Measurements from ENCODE around the gene MAML3.

Gene MAML3

GRCh38 chr4:139676365-139676764 is 477.6 kb downstream of the MAML3 start:
- Histone ChIP-seq H2BK12ac (ENCODE audit: low read length in 2 of 2) (no peak overlapping the region), H3K23ac (ENCODE audit: low read length in 2 of 2) (no peak overlapping the region), H3K4me2 (ENCODE audit: low read length, poor library complexity, severe bottlenecking) (no peak overlapping the region), H3K14ac (ENCODE audit: low read length in 2 of 2) (no peak overlapping the region), H3K4me3 (ENCODE audit: insufficient read depth in 1 of 2, low read depth in 1 of 2, low read length in 2 of 2) (no peak overlapping the region), H3K9ac (ENCODE audit: low read length) (no peak overlapping the region), H3K36me3 (ENCODE audit: control insufficient read depth in 1 of 2, insufficient read depth in 2 of 2, low read depth in 1 of 2, low read length in 2 of 2) (peaks cover 0 to 4% of the 10 kb centered on the region in 2 experiments), H3K79me1 (replicated peaks; ENCODE audit: low read length, poor library complexity, severe bottlenecking) (peaks cover 46% of the 10 kb centered on the region), H4K91ac (ENCODE audit: low read length) (no peak overlapping the region), H3K4me1 (ENCODE audit: control insufficient read depth, insufficient read depth, low read depth, low read length) (no peaks in the 10 kb centered on the region), H2BK15ac (ENCODE audit: low read depth, poor library complexity, severe bottlenecking) (no peak overlapping the region), H3K27ac (ENCODE audit: low read length, poor library complexity, severe bottlenecking) (no peak overlapping the region), H2AFZ (ENCODE audit: low read depth, low read length) (no peak overlapping the region), H3K4ac (ENCODE audit: low read depth in 1 of 2, low read length in 2 of 2) (no peak overlapping the region), H3K9me3 (ENCODE audit: control insufficient read depth, low read length) (no peaks in the 10 kb centered on the region), H3K18ac (ENCODE audit: low read depth in 1 of 2, low read length in 2 of 2) (no peak overlapping the region), H2BK5ac (ENCODE audit: low read depth, low read length, poor library complexity, severe bottlenecking) (no peak overlapping the region), H2BK120ac (ENCODE audit: low read depth, low read length) (no peak overlapping the region), H4K8ac (ENCODE audit: low read length) (no peak overlapping the region), H3K27me3 (ENCODE audit: control insufficient read depth in 1 of 2, insufficient read depth in 1 of 2, low read length in 2 of 2) (no peaks in the 10 kb centered on the region), H2AK5ac (ENCODE audit: low read length, severe bottlenecking) (no peak overlapping the region)
- DNase-seq, result no peak
- WGBS, result 100% methylated on average over 1 of the region's 2 CpGs

DNA sequence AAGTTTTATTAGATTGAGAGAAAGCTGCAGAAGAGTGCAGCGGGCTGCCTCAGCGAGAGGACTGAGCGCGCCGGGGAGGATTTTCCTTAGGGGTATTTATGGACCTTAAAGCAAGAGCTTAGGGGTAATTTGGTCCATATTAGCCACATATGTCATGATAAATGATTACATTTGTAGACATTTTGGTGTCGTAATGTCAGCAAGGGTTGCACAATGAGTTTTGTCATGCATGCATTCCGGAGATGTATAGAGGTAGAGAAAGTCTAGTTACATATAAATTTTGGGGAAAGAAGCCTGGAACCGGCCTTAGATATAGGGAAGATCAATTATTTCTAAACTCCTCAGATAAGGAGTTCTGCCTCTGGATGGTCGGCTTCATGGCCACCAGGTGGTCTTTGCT is 478.3 kb downstream of the MAML3 start:
- Histone ChIP-seq H3K4me3 (ENCODE audit: insufficient read depth in 1 of 2, low read depth in 1 of 2, low read length in 2 of 2) (no peak overlapping the region), H3K18ac (ENCODE audit: low read depth in 1 of 2, low read length in 2 of 2) (no peak overlapping the region), H3K36me3 (ENCODE audit: control insufficient read depth in 1 of 2, insufficient read depth in 2 of 2, low read depth in 1 of 2, low read length in 2 of 2) (peaks cover 0 to 4% of the 10 kb centered on the region in 2 experiments), H2BK15ac (ENCODE audit: low read depth, poor library complexity, severe bottlenecking) (no peak overlapping the region), H3K79me1 (replicated peaks; ENCODE audit: low read length, poor library complexity, severe bottlenecking) (peaks cover 46% of the 10 kb centered on the region), H2AFZ (ENCODE audit: low read depth, low read length) (no peak overlapping the region), H3K9ac (ENCODE audit: low read length) (no peak overlapping the region), H4K8ac (ENCODE audit: low read length) (no peak overlapping the region), H3K4ac (ENCODE audit: low read depth in 1 of 2, low read length in 2 of 2) (no peak overlapping the region), H3K4me2 (ENCODE audit: low read length, poor library complexity, severe bottlenecking) (no peak overlapping the region), H3K14ac (ENCODE audit: low read length in 2 of 2) (no peak overlapping the region), H3K9me3 (ENCODE audit: control insufficient read depth, low read length) (no peaks in the 10 kb centered on the region), H3K27me3 (ENCODE audit: control insufficient read depth in 1 of 2, insufficient read depth in 1 of 2, low read length in 2 of 2) (no peaks in the 10 kb centered on the region), H3K4me1 (ENCODE audit: control insufficient read depth, insufficient read depth, low read depth, low read length) (no peaks in the 10 kb centered on the region), H3K23ac (ENCODE audit: low read length in 2 of 2) (no peak overlapping the region), H2BK120ac (ENCODE audit: low read depth, low read length) (no peak overlapping the region), H2BK12ac (ENCODE audit: low read length in 2 of 2) (no peak overlapping the region), H4K91ac (ENCODE audit: low read length) (no peak overlapping the region), H3K27ac (ENCODE audit: low read length, poor library complexity, severe bottlenecking) (no peak overlapping the region), H2BK5ac (ENCODE audit: low read depth, low read length, poor library complexity, severe bottlenecking) (no peak overlapping the region), H2AK5ac (ENCODE audit: low read length, severe bottlenecking) (no peak overlapping the region)
- 97% methylated on average over 8 of the region's 9 CpGs for WGBS
- no peak for DNase-seq

DNA sequence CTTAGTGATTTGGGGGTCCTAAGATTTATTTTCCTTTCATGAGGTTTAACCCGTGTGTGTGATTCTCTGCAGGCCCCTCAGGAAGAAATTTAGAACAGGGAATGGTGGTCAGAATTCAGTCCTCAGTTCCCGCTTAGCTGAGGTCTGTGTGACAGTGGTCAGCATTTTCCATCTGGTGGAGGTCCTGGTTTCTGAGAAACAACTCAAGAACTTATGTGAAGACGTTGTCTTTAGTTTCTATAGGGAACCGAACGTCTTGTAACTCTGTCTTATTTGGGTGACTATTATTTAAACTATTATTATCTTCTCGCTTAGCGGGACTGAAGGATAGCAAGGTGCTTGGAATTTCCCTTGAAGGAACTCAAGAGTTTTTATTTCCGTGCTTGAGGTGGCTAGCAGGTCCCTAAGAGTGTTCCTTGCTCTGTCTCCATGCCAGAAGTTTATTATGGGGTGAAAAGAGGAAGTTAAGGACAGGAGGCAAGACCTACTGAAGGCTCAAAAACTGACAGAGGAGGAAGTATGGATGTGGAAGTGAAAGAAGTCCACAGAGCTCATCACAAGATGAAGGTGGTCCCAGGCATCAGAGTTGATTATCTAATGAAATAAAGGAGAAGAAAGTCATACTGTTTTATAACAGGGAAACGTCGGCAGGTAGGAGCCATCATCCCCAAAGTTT is 479.0 kb downstream of the MAML3 start:
- Histone ChIP-seq H3K27me3 (ENCODE audit: control insufficient read depth in 1 of 2, insufficient read depth in 1 of 2, low read length in 2 of 2) (no peaks in the 10 kb centered on the region), H3K4me2 (ENCODE audit: low read length, poor library complexity, severe bottlenecking) (no peak overlapping the region), H3K4ac (ENCODE audit: low read depth in 1 of 2, low read length in 2 of 2) (no peak overlapping the region), H2AK5ac (ENCODE audit: low read length, severe bottlenecking) (no peak overlapping the region), H4K8ac (ENCODE audit: low read length) (no peak overlapping the region), H2AFZ (ENCODE audit: low read depth, low read length) (no peak overlapping the region), H3K23ac (ENCODE audit: low read length in 2 of 2) (no peak overlapping the region), H3K36me3 (ENCODE audit: control insufficient read depth in 1 of 2, insufficient read depth in 2 of 2, low read depth in 1 of 2, low read length in 2 of 2) (peaks cover 0 to 4% of the 10 kb centered on the region in 2 experiments), H2BK5ac (ENCODE audit: low read depth, low read length, poor library complexity, severe bottlenecking) (no peak overlapping the region), H4K91ac (ENCODE audit: low read length) (no peak overlapping the region), H3K27ac (ENCODE audit: low read length, poor library complexity, severe bottlenecking) (no peak overlapping the region), H3K4me1 (ENCODE audit: control insufficient read depth, insufficient read depth, low read depth, low read length) (no peaks in the 10 kb centered on the region), H3K79me1 (replicated peaks; ENCODE audit: low read length, poor library complexity, severe bottlenecking) (peaks cover 49% of the 10 kb centered on the region), H3K14ac (ENCODE audit: low read length in 2 of 2) (no peak overlapping the region), H3K18ac (ENCODE audit: low read depth in 1 of 2, low read length in 2 of 2) (no peak overlapping the region), H3K4me3 (ENCODE audit: insufficient read depth in 1 of 2, low read depth in 1 of 2, low read length in 2 of 2) (no peak overlapping the region), H2BK12ac (ENCODE audit: low read length in 2 of 2) (no peak overlapping the region), H2BK15ac (ENCODE audit: low read depth, poor library complexity, severe bottlenecking) (no peak overlapping the region), H3K9me3 (ENCODE audit: control insufficient read depth, low read length) (no peaks in the 10 kb centered on the region), H3K9ac (ENCODE audit: low read length) (no peak overlapping the region), H2BK120ac (ENCODE audit: low read depth, low read length) (no peak overlapping the region)
- WGBS, result 95% methylated on average over 10 of the region's 10 CpGs
- DNase-seq, result no peak

DNA sequence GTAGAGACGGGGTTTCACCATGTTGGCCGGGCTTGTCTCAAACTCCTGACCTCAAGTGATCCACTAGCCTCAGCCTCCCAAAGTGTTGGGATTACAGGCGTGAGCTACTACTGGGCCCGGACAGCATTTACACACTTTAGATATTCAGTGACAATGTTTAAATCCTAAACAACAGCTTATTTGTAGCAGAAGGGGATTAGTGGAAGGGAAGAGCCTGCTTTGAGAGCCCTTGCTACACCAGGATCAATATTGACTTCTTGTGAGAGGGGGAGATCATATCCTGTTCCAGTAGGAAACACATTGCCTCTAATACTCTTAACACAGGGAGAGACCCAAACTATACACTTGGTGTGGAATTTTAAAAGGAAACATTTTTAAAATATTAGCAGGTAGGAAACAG is 481.3 kb downstream of the MAML3 start:
- Histone ChIP-seq H3K4me2 (ENCODE audit: low read length, poor library complexity, severe bottlenecking) (no peak overlapping the region), H3K27me3 (ENCODE audit: control insufficient read depth in 1 of 2, insufficient read depth in 1 of 2, low read length in 2 of 2) (peaks cover 0 to 3% of the 10 kb centered on the region in 2 experiments), H3K18ac (ENCODE audit: low read depth in 1 of 2, low read length in 2 of 2) (no peak overlapping the region), H3K23ac (ENCODE audit: low read length in 2 of 2) (no peak overlapping the region), H2AK5ac (ENCODE audit: low read length, severe bottlenecking) (no peak overlapping the region), H3K4ac (ENCODE audit: low read depth in 1 of 2, low read length in 2 of 2) (no peak overlapping the region), H2BK120ac (ENCODE audit: low read depth, low read length) (no peak overlapping the region), H3K4me1 (ENCODE audit: control insufficient read depth, insufficient read depth, low read depth, low read length) (peaks cover 5% of the 10 kb centered on the region), H4K91ac (ENCODE audit: low read length) (no peak overlapping the region), H3K9ac (ENCODE audit: low read length) (no peak overlapping the region), H2AFZ (ENCODE audit: low read depth, low read length) (no peak overlapping the region), H2BK12ac (ENCODE audit: low read length in 2 of 2) (no peak overlapping the region), H3K14ac (ENCODE audit: low read length in 2 of 2) (no peak overlapping the region), H3K36me3 (ENCODE audit: control insufficient read depth in 1 of 2, insufficient read depth in 2 of 2, low read depth in 1 of 2, low read length in 2 of 2) (no peaks in the 10 kb centered on the region), H3K79me1 (replicated peaks; ENCODE audit: low read length, poor library complexity, severe bottlenecking) (peaks cover 55% of the 10 kb centered on the region), H3K9me3 (ENCODE audit: control insufficient read depth, low read length) (no peaks in the 10 kb centered on the region), H3K4me3 (ENCODE audit: insufficient read depth in 1 of 2, low read depth in 1 of 2, low read length in 2 of 2) (no peak overlapping the region), H2BK5ac (ENCODE audit: low read depth, low read length, poor library complexity, severe bottlenecking) (no peak overlapping the region), H4K8ac (ENCODE audit: low read length) (no peak overlapping the region), H2BK15ac (ENCODE audit: low read depth, poor library complexity, severe bottlenecking) (no peak overlapping the region), H3K27ac (ENCODE audit: low read length, poor library complexity, severe bottlenecking) (no peak overlapping the region)
- DNase-seq, result no peak
- 100% methylated on average over 2 of the region's 4 CpGs for WGBS

All from mesenchymal stem cell (in vitro differentiated cells and primary cell).